GM15510 (cell line): ENCODE data around the gene CUEDC1.

ENCODE experiments used
- POLR2A ChIP-seq: IDR thresholded peaks from 3 replicates; pipeline ENCODE4 v1.6.1; 2011; ENCODE audit warnings: borderline replicate concordance; ENCODE audit not compliant: insufficient read length; ENCODE audit errors: extremely low read depth

The CUEDC1 gene

DNA sequence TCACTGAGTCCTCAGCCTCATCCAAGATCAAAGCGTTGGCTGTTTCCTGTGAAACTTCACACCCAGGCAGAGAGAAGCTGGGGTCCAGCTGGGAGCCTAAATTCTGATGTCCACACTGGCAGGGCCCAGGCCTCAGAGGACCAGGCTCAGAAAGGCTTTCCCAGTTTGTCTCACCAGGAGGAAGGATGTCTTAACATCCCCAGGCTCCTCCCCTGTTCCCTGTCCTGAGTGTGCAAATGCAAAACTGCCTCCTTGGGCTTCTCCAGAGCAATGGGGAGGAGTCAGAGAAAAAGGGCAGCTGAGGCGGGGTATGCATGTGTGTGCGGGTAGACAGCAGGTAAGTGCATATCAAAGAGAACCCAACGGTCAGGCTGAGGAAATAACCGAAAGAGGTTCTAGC lies 45.7 kb downstream of the CUEDC1 start:
- no peak for TF ChIP-seq POLR2A

DNA sequence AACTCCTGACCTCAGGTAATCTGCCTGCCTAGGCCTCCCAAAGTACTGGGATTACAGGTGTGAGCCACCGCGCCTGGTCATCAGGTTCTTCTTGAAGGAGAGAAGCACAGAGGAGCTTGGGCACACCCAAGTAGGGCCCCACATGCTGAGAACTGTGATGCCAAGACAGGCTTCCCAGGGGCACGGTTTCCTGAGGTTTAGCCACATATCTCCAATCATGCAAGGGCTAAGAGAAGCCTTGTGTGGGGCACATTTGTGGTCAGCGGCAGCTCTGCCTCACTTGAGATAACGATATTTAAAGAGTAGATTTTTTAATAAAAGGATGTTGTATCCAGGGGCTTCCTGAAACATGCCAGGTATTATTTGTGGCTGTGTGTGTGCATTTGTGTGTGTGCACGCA lies 46.9 kb downstream of the CUEDC1 start:
- no peak for TF ChIP-seq POLR2A

DNA sequence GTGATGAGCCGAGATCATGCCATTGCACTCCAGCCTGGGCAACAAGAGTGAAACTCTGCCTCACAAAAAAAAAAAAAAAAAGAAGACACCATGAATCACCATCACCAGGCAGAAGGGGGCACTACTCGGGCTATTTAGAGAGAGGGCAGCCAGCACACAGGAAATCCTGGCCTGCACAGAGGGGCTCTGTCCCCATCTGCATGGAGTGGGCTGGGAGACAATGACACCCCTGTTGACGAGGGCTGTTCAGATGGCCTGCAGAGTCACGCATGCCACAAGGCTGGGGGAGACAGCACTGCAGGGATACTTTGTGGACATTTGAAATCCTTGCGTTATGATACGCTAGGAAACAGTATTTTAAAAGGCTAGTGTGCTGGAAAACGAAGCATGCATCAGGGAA lies 48.3 kb downstream of the CUEDC1 start:
- no peak for TF ChIP-seq POLR2A

DNA sequence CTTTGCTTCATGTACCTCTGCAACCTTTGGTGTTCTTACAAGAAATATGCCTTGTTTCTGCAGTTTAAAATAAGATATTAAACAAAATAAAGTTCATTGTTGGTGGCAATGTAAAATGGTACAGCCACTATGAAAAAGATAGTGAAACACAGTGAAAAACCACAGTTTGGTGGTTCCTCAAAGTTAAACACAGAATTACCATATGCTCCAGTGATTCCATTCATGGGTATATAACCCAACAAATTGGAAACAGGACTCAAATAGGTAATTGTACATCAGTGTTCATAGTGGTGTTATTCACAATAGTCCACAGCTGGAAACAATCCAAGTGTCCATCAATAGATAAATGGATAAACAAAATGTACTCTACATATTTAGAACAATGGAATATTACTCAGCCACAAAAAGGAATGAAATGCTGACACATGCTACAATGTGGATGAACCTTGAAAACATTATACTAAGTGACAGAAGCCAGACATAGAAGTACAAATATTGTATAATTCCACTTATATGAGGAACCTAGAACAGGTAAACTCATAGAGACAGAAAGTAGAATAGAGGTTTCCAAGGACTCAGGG lies 49.2 kb downstream of the CUEDC1 start:
- no peak for TF ChIP-seq POLR2A

DNA sequence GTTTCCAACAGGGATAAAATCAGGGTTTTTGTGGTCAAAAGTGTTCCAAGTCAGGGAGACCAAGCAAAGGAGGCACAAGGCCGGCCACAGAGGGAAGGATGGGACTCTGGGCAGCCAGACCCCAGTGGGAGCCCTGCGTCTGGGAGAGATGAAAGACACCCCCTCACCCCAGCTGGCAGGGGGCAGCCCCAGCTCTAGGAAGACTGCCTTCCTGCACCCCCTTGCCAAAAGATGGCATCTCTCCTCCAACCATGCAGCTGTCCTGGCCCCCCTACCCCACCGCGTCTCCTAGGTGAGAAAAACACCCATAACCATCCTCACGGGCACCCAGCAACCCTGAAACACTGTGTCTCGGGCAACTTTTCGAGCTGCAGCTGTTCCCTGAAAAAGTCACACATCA lies 51.3 kb downstream of the CUEDC1 start:
- no peak for TF ChIP-seq POLR2A

DNA sequence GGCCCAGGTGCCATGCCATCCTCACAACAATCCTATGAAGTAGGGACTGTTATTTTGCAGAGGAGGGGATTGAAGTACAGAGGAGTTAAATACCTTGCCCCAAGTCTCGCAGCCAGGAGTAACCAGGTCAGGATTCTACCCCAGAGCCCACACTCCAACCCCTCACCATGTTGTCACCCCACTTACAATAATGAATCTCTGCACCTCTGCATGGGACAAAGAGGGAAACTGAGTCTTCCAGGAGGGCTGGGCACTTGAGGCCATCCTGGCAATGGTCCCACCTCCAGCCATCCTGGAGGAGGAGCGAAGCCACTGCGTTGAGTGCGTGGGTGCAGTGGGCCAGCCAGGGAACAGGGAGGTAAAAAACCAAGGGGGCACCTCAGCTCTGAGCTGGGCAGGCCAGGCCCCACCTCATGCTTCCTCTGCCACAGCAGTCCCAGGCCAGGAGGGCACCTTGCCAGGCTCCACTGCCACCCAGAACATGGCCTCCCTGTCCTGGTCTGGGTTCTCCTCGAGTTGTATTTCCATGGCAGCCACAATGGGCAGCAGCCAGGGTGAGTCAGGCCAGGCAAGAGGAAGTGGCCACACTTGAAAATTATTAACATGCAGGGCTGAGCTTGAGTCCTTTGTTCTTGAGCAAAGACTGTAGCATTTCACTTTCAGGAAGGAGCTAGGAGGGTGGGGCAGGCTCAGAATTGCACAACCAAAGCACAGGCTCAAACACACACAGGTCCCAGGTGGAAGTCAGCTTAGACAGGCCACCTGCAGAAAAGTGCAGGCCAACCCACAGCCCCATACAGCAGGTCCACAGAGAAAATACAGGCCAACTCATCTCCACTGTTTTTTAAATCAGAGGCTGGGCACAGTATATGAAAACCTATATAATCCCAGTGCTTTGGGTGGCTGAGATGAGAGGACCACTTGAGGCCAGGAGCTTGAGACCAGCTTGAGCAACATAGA lies 52.1 kb downstream of the CUEDC1 start:
- TF ChIP-seq POLR2A = no peak

DNA sequence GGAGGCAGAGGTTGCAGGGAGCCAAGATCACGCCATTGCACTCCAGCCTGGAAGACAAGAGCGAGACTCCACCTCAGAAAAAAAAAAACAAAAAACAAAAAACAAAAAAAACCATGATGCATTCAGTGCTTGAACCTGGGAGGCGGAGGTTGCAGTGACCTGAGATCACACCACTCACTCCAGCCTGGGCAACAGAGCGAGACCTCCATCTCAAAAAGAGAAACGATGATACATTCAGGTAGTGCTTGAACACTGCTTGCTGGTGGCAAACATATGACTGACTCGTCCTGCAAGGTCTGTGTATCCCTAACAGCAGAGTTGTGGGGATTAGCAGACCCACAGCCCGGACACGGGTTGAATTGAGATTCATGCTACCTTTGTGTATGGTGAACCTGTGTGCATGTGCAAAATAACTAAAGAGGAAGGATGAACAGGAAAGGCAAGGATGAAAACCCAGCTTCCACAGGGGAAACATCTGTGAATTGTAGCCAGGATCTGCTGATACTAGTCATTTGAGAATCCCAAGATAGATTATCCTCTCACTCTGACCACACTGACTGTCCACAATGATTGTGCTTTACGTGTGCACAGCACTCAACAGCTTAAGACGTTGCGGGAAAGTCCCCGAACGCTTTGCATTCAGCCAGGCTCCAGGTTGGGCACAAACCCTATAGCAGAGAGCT lies 53.0 kb downstream of the CUEDC1 start:
- TF ChIP-seq POLR2A = no peak

DNA sequence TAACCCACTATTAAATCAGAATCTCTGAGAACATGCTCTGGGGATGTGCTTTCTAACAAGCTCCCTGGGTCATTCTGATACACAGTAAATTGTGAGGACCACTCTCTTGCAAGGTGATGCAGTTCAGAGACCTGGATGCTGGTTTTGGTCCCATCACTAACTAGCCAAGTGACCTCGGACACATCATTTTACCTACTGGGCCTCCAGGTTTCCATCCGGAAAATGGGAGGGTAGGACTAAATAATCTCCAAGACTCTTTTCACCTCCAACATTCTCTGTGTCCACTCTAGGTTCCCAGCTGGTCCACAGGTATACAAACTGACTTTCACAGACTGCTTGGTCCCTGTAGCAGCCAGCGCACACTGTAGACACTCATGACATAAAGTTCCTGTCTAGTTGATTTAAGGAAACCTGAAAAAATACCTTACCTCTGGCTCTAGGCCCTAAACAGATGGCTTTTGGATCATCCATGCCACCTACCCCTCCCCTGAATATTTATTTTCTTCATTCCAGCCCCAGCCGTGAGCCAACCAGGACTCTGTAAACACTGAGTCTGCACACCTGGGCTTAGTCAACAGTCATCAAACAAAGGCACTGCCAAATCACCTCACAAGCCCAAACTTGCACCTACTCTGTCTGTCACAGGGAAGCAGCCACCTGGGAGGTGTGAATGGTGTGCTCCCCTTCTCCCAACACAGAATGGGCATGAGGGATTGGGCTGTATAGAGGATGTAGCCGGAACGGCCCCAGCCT lies 54.0 kb downstream of the CUEDC1 start:
- no peak for TF ChIP-seq POLR2A

DNA sequence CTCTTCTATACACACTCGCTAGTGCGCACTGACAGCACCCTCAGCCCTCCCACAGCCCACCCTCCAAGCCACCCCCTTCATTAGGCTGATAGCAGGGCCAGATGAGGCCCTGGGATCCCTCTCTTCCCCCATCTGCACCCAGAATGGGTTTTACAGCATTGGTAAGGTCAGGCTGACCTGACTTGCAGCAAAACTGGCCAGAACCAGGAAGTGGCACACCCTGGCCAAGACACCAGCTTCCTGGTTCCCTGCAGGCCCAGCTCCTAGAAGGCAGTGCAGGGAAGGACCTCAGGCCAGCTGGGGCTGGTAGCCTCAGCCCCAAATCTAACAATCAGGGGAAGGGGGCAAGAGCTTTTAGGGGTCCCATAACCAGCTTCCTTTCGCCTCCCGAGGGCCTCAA lies 55.4 kb downstream of the CUEDC1 start:
- TF ChIP-seq POLR2A = no peak

DNA sequence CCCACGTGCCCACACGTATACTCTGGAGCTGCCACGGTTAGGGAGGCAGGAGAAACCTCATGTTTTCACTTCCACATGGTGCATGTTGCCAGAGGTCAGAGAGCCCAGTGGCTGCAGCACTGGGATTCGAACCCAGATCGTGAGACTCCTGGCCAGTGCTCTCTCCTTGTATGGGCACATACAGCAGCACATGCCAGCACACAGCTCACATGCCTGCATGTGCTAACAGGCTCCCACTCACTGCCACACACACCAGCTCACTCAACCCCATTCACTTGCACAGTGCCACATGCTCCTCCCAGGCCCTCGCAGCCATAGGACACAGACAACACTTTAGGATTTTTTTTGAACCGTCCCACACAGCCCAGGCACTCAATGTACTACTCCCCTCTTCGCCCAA lies 55.8 kb downstream of the CUEDC1 start:
- TF ChIP-seq POLR2A = no peak

DNA sequence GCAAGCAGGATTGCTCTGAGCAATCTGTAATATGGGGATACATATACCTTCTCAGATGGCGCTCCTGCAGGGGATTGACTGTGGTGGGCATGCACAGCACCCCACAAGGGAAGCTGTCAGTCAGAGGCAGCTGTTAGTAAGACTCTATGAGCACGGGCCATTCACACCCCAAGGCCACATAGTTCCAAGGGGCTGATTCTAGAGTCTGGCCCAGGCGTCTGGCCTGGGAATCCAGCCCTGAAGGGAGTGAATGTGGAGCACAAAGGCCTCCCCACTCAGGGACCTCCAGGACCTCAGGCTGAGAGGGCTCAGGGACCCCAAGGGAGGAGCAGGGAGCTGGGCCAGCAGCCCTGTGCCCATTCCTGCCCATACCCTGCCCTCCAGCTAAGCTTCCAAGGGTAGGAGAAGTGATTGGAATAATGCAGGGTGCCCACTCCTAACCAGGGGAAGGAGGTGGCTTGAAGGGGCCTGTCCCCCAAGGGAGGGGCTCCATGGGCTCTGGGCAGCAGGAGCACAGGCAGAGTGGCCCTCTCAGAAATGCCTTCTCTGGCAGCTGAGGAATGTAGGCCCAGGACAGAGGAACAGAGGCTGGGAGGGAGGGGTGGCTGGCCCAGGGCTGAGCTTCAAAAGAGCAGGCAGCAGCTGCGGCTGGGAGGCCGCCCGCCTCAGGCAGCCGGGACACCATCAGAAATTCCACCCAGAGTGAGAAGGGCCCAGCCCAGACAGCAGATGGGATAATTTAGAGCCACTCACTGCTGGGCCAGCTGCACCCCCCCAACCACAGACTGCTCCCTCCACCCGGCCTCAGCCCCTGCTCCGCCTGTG lies 56.5 kb downstream of the CUEDC1 start:
- no peak for TF ChIP-seq POLR2A

DNA sequence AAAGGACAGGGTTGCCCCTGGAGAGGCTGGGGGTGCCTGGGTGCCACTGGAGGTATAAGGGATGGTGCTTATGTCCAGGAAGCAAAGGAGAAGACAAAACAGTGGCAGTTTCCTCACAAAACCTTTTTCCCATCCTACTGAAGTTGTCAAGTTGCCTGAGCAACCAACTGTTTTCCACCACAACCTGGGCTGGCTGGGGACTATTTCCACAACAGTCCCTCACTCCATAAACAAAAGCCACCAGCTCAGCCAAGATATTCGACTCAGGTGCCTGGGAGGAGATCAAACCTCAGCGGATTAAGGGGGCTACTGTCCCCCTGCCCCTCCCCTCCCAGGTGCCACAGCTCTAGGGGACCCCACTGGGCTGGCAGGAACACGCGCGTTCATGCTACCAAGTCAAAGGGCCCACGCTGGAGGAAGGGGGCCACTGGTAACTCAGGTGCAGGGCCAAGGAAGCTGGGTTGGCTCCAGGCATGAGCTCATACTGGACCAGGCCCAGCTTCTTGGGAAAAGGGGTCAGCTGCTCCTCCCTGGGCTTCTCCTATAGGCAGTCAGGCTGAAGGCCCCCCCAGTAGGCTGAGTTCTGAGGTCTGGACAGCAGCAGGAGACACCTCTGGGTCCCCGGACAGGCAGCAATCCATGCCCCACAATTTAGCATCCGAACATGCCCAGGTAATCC lies 59.7 kb downstream of the CUEDC1 start:
- TF ChIP-seq POLR2A = no peak

DNA sequence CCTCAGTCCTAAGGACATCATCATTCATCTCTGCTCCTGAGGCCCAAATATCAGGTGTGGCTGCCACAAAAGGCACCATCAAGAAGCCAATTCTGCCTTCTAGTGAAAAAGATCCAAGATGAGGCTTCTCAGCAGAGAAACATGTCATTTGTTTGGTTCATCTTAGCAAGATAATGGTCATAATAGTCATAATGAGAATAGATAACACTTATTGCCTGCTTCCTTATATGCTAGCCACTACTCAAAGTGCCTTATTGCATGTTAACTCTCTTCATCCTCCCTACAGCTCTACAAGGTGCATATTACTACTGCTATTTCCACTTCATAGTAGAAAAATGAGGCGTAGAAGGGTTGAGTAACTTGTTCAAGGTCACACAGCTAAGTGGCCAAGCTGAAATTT lies 60.4 kb downstream of the CUEDC1 start:
- no peak for TF ChIP-seq POLR2A
